Measurements from ENCODE around the gene DPP10.

GRCh38 chr2:115480741-115481140 is 1038.3 kb downstream of the DPP10 start:
- TF ChIP-seq CTCF (conservative IDR thresholded peaks at IDR 0.05): no peak
- TF ChIP-seq ZFX (IDR thresholded peaks at IDR 0.05): no peak

All from C4-2B (cell line).